Activated naive CD4-positive, alpha-beta T cell treated with anti-CD3 and anti-CD28 coated beads, Interleukin-2, amount 10 ng/mL, durations not matched to agents 7 days and 5 days (primary cell): ENCODE data around the gene MYF5.

Experiments
- CTCF ChIA-PET: fragments of 350-600 bp; sonication (Branson Sonifier 250); formaldehyde crosslinking; loops from one replicate; lab custom pipeline; 2021; ENCODE audit warnings: antibody characterized with exemption; lab: Charles Lee
- DNase-seq: peaks from one replicate; pipeline ENCODE4 v3.0.0-alpha.2; 2020
- H3K27ac Mint-ChIP-seq: one replicate; pipeline ENCODE4 v1.8.0; 2021; ENCODE audit warnings: mild to moderate bottlenecking, moderate library complexity, mixed read lengths
- H3K27me3 Mint-ChIP-seq: one replicate; pipeline ENCODE4 v1.8.0; 2021; ENCODE audit warnings: mild to moderate bottlenecking, mixed read lengths
- H3K36me3 Mint-ChIP-seq: one replicate; pipeline ENCODE4 v1.8.0; 2021; ENCODE audit warnings: mixed read lengths
- H3K4me1 Mint-ChIP-seq: one replicate; pipeline ENCODE4 v1.8.0; 2021; ENCODE audit warnings: mixed read lengths
- H3K4me3 Mint-ChIP-seq: one replicate; pipeline ENCODE4 v1.8.0; 2021; ENCODE audit warnings: mild to moderate bottlenecking, moderate library complexity, mixed read lengths
- H3K9me3 Mint-ChIP-seq: one replicate; pipeline ENCODE4 v1.8.0; 2021; ENCODE audit warnings: mixed read lengths

The MYF5 gene

DNA sequence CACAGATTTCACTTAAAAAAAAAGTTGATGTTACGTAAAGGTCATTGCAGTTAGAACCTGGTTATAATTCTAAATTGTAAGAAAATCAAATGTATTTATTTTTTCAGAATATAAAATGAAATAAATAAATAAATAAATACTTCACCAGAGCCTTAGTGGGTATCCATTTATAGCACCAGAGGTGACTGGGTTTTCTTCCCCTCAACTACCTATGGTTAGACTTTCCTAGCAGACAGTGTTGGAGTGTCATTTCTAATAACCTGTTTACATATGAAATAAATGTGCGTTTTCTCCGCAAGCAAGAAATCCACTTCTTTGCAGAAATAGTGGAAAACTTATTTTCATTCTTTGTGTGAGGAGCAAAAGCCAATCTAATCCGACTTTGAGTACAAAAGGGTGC is 3.3 kb upstream of the MYF5 start:
- no peak for DNase-seq
- Mint-ChIP-seq H3K9me3 (no peaks in the 10 kb centered on the region), H3K36me3 (no peaks in the 10 kb centered on the region), H3K27ac (no peak overlapping the region), H3K4me3 (no peak overlapping the region), H3K4me1 (no peaks in the 10 kb centered on the region), H3K27me3 (peaks cover 49% of the 10 kb centered on the region)
- CTCF ChIA-PET: no interaction called here

DNA sequence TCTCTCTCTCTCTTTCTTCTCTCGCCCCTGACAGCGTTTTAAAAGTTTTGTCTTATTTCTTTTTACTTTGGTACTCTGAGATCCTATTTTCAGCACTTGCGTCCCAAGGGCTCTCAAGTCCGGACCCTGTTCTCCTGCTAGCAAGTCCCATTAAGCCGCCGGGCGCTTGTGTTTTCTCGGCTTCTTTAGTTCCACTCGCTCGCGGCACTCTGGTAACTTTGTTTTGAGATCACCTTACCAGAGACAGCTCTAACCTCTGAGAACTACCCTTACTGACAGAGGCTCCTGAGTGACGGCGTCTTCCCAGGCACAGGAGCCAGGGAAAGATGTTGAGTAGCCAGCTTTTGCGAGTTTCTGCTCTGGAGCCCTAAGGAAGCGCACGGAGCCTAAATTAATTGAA is 2.7 kb upstream of the MYF5 start:
- Mint-ChIP-seq H3K27ac (no peak overlapping the region), H3K4me3 (no peak overlapping the region), H3K4me1 (no peaks in the 10 kb centered on the region), H3K9me3 (no peaks in the 10 kb centered on the region), H3K27me3 (peaks cover 44% of the 10 kb centered on the region), H3K36me3 (no peaks in the 10 kb centered on the region)
- CTCF ChIA-PET: no interaction called here
- DNase-seq: no peak

DNA sequence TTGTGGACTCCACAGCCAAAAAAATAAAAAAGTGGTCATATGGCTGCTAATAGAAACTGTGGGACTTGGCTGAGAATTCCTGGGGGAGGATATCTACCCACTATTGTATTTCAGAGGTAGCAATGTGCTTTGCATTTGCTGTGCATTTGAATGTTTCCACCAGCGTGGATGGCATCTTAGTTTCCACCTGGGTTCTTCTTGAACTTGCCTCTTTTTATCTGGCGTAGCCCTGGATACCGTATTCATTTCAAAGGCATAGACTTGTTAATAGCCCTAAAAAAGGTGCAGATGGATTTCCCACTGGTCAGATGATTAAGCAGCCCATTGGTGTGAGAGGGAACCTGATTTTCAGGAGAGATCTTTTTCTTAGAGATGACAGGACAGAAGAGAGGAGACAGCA is 1.9 kb upstream of the MYF5 start:
- no peak for DNase-seq
- no peaks in the 10 kb centered on the region for H3K36me3 Mint-ChIP-seq
- no peak overlapping the region for H3K27ac Mint-ChIP-seq
- CTCF ChIA-PET: no interaction called here
- H3K9me3 Mint-ChIP-seq: no peaks in the 10 kb centered on the region
- no peaks in the 10 kb centered on the region for H3K4me1 Mint-ChIP-seq
- H3K4me3 Mint-ChIP-seq: no peak overlapping the region
- peaks cover 40% of the 10 kb centered on the region for H3K27me3 Mint-ChIP-seq

DNA sequence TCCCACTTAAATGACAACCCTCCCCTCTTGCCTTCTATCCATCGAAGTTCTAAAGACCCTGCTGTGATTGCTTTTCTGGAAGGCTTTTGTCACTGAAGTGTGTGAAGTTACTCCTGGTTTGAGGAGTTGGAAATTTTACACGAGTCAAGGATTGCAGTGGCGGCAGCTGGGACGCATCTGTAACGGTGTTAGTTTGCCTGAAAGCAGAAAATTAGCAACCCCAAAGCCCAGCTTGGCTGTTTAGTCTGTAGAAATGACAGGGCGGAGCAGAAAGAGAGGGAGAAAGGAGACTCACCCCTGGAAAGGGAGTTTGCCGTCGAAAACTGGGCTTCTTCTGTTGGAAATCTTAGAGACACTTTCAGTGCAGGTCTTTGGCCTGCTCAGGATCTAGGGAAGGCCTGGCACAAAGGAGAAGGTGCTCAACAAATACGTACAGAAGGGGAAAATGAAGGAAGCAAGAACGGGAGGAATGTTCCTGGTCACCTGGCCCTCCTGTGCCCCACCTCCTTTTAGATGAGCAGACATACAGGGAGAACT is 931 bp upstream of the MYF5 start:
- H3K27ac Mint-ChIP-seq: no peak overlapping the region
- H3K4me1 Mint-ChIP-seq: no peaks in the 10 kb centered on the region
- no peaks in the 10 kb centered on the region for H3K36me3 Mint-ChIP-seq
- DNase-seq: no peak
- H3K4me3 Mint-ChIP-seq: no peak overlapping the region
- CTCF ChIA-PET: no interaction called here
- H3K27me3 Mint-ChIP-seq: peaks cover 33% of the 10 kb centered on the region
- H3K9me3 Mint-ChIP-seq: no peaks in the 10 kb centered on the region

DNA sequence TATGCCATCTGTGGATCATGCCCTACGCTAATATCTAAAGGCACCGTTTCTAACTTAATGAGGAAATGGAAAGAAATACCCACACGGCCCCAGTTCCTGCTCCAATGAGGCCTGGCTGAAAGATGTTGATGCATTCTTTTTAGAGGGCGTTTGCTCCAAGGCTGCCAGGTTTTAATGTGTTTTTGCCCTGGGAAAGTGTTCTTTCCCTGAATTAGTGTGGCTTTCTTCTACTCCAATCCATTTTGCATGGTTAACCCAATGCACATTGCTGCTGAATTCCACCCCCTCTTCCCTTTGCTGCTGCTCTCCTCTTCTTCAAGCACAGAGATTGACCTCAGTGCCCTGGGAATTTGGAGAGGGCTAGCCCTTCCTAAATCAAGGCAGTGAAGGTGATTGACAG is 1.1 kb downstream of the MYF5 start:
- Mint-ChIP-seq H3K36me3 (no peaks in the 10 kb centered on the region), H3K27ac (no peak overlapping the region), H3K9me3 (no peaks in the 10 kb centered on the region), H3K4me1 (no peaks in the 10 kb centered on the region), H3K4me3 (no peak overlapping the region), H3K27me3 (peaks cover 33% of the 10 kb centered on the region)
- CTCF ChIA-PET: no interaction called here
- no peak for DNase-seq

DNA sequence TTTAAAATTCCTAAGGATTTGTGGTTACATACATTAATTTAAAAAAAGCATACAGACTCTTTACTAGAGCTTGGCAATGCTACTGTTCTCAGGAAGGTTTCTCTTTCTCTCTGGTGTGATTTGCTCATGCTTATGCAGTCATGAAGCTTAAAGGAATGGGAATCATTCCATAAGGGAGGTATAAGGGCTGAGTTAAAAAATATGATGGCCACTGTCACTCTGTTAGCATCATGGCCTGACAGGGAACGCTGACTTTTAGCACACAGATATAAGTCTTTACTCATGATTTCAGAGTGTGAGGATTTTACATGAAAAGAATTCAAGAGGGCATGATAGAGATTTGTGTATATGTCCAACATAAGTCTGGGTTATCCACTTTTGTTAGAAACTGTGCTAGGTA is 3.8 kb downstream of the MYF5 start:
- peaks cover 19% of the 10 kb centered on the region for H3K27me3 Mint-ChIP-seq
- no peak for DNase-seq
- H3K36me3 Mint-ChIP-seq: no peaks in the 10 kb centered on the region
- no peaks in the 10 kb centered on the region for H3K4me1 Mint-ChIP-seq
- CTCF ChIA-PET: no interaction called here
- H3K4me3 Mint-ChIP-seq: no peak overlapping the region
- H3K27ac Mint-ChIP-seq: no peak overlapping the region
- H3K9me3 Mint-ChIP-seq: no peaks in the 10 kb centered on the region

DNA sequence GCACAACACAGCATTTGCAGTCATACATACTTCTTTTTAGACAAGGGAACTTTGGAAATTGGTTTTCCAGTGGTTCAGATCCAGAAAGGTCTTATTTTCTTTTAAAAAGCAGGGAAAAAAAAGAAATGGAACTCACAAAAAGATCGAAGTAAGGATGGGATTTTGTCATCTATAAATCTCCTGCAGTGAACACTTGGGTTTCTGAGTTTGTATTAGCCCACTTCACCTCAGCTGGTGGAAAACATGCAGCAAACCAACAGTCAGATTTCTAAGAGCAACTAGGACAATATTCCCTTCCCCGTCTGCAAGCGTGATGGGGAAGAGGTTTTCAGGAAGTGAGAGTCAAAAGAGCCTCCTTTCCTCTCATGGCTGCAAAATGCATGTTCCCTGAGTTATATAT is 4.6 kb downstream of the MYF5 start:
- Mint-ChIP-seq H3K27me3 (peaks cover 10% of the 10 kb centered on the region), H3K4me1 (no peaks in the 10 kb centered on the region), H3K9me3 (no peaks in the 10 kb centered on the region), H3K27ac (no peak overlapping the region), H3K36me3 (no peaks in the 10 kb centered on the region), H3K4me3 (no peak overlapping the region)
- no peak for DNase-seq
- CTCF ChIA-PET: no interaction called here

DNA sequence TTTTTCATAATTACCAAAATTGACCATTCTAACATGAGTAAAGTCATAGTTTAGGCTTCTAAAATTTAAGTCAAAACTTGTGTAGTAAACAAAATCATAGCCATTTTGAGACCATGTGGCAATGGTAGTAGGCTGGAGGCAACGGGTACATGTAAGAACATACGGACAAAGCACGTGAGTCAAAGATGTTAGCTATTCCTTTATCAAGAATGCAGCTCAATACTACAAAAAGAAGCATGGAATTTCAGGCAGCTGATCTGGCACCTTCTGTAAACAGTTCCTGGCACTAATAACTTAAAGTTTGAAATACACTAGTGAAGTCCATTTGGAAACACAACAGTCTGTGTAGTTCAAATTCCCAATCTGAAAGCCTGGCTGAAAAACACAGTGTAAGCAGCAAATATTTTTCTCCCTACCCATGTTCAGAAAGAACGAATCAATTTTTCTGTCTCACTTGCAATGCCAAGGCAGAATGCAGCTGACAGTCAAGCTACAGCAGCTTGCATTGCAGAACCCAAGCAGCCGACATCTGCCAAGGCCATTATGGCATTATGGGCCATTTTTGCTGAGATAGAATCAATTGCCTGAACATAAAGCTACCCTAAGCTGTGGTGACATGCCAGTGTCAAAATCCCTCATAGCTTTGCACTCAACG is 29.3 kb downstream of the MYF5 start:
- H3K9me3 Mint-ChIP-seq: no peaks in the 10 kb centered on the region
- H3K4me1 Mint-ChIP-seq: no peaks in the 10 kb centered on the region
- H3K36me3 Mint-ChIP-seq: no peaks in the 10 kb centered on the region
- DNase-seq: no peak
- CTCF ChIA-PET: interaction anchor here (0.6 kb wide), 1 partner anchor 57 kb away, joined by 3 read pairs; no protein-coding TSS in a partner anchor
- H3K4me3 Mint-ChIP-seq: no peak overlapping the region
- H3K27me3 Mint-ChIP-seq: no peaks in the 10 kb centered on the region
- H3K27ac Mint-ChIP-seq: no peak overlapping the region

DNA sequence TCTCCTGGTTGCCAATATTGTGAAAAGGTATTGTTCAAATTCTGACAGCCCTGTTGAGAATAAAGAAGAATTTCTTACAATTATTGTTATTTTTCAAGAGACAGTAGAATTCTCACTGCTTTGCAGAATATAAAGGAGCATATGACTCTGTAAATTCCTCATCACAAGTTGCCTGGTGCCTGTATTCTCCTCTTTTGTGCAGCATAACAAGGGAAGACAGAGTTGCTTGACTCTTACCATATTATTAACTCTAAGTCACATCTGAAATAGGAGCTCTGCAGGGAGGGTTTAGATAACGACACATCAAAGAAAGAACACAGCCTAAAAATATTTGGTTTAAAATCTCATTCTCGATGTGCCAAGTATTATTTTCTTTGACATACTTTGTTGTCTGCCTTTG is 31.1 kb downstream of the MYF5 start:
- Mint-ChIP-seq H3K4me3 (no peak overlapping the region), H3K27ac (no peak overlapping the region), H3K27me3 (no peaks in the 10 kb centered on the region), H3K9me3 (no peaks in the 10 kb centered on the region), H3K4me1 (no peaks in the 10 kb centered on the region), H3K36me3 (no peaks in the 10 kb centered on the region)
- DNase-seq: no peak
- CTCF ChIA-PET: no interaction called here

DNA sequence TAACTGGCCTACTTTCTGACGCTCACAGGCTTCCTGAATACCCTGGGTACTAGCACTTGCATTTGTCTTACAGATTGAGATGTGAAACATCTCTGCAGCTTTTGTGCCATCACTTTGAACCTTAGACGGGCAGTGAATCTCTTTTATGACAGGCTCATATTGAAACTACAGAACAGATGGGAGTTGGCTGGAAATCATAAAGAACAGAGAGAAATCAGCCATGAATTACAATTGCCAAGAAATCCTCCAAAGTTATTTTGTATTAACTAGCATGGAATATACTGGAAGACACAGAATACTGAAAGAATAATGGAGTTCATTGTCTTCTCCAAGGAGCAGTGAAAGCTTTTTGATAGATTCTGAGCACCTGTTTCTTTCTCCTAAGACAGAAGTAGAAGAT is 32.7 kb downstream of the MYF5 start:
- Mint-ChIP-seq H3K4me1 (no peaks in the 10 kb centered on the region), H3K4me3 (no peak overlapping the region), H3K27ac (no peak overlapping the region), H3K9me3 (no peaks in the 10 kb centered on the region), H3K36me3 (no peaks in the 10 kb centered on the region), H3K27me3 (no peaks in the 10 kb centered on the region)
- DNase-seq: no peak
- CTCF ChIA-PET: no interaction called here

DNA sequence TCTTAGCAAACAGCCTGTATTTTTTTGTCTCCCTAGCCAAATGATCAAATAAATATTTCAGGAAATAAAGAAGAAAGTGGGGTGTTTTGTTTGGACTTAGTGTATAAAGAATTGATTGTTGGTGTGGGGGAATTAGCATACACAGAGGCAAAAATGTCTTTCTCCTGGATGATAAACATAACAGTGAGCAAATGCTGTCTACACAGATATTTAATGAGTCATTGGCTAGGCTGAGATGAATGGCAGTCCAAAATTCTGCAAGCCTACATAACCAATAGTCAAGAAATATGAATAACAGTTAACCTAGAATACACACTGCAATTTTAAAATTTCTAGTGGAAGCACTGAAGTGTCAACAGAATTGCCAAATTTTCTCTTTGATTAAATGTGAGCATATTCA is 35.8 kb downstream of the MYF5 start:
- CTCF ChIA-PET: no interaction called here
- Mint-ChIP-seq H3K4me3 (no peak overlapping the region), H3K9me3 (no peaks in the 10 kb centered on the region), H3K36me3 (no peaks in the 10 kb centered on the region), H3K27ac (no peak overlapping the region), H3K4me1 (no peaks in the 10 kb centered on the region), H3K27me3 (no peaks in the 10 kb centered on the region)
- DNase-seq: no peak

DNA sequence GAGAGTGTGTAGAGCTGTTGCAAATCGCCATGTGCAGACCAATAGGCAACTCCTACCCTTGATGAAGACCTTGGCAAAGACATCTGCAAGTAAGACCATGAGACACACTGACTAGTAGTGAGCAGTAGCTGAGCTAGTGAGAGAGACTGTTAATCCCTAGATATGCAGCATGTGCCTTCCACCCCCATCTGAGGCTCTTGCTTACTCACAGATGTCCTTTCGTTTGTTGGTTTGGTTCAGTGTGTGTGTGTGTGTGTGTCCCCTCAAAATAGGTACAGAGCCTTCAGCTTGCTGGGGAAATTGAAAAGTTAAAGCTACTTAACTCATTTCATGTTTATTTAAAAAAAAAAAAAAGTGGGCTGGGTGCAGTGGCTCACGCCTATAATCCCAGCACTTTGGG is 37.6 kb downstream of the MYF5 start:
- DNase-seq: no peak
- no peaks in the 10 kb centered on the region for H3K36me3 Mint-ChIP-seq
- CTCF ChIA-PET: no interaction called here
- no peaks in the 10 kb centered on the region for H3K27me3 Mint-ChIP-seq
- no peaks in the 10 kb centered on the region for H3K9me3 Mint-ChIP-seq
- no peak overlapping the region for H3K27ac Mint-ChIP-seq
- no peak overlapping the region for H3K4me3 Mint-ChIP-seq
- H3K4me1 Mint-ChIP-seq: no peaks in the 10 kb centered on the region

DNA sequence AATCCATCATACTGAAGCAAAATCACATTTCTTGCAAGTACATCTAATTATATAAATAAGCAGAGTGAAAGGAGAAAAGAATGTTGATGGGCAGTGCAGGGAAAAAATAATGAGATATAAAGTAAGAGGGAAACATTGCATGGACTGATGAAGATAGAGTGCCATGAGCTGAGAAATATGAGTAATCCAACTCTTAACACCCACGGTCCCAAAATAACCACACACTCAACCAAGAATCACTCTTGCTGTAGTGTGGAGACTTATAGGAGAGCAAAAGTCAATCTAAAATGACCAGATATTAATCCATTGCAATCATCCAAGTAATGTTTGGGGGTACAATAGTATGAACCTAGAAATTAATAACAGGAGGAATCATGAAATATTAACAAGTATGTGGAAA is 40.2 kb downstream of the MYF5 start:
- no peaks in the 10 kb centered on the region for H3K4me1 Mint-ChIP-seq
- DNase-seq: no peak
- H3K4me3 Mint-ChIP-seq: no peak overlapping the region
- no peak overlapping the region for H3K27ac Mint-ChIP-seq
- H3K36me3 Mint-ChIP-seq: no peaks in the 10 kb centered on the region
- no peaks in the 10 kb centered on the region for H3K9me3 Mint-ChIP-seq
- CTCF ChIA-PET: no interaction called here
- H3K27me3 Mint-ChIP-seq: no peaks in the 10 kb centered on the region

DNA sequence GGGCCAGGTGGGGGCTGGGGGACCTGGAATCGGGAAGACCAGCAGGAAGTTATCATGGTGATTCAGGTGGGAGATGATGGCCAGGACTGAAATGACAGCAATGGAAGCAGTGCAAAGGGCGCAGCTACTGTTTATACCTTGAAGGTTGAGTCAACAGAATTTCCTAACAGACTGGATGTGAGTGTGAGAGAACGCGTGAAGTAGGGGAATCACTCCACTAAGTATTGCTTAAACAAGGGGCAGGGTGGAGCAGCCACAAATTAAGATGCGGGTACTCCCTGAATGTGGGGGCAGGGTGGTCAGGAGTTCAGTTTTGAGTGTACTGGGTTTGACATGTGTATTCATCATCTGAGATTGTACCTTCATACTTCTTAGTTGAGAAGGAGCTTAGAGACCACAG is 45.1 kb downstream of the MYF5 start:
- CTCF ChIA-PET: no interaction called here
- no peaks in the 10 kb centered on the region for H3K4me1 Mint-ChIP-seq

DNA sequence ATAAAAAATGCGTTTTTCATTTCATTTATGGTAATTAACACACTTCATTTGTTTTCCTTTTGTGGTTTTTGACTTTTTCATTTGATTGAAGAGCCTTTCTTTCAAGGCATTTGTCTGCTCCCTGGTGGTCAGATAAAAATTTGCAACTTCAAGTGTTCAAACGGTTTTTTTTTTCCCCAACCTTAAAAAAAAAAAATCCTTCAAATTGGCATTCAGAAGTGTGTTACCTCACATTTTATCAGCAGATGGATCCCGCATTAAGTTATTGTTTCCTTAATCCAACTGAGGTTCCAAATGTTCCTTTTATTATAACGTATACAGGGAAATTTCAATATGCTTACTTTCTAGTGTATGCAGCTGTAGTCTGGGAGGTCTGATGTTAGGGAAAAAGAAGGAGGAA is 47.2 kb downstream of the MYF5 start:
- no peaks in the 10 kb centered on the region for H3K9me3 Mint-ChIP-seq
- no peak overlapping the region for H3K4me3 Mint-ChIP-seq
- CTCF ChIA-PET: interaction anchor here (1.0 to 1.5 kb wide), 2 partner anchors 8 to 352 kb away, joined by 4 read pairs; no protein-coding TSS in a partner anchor
- no peak overlapping the region for H3K27ac Mint-ChIP-seq
- H3K27me3 Mint-ChIP-seq: no peaks in the 10 kb centered on the region
- H3K36me3 Mint-ChIP-seq: no peaks in the 10 kb centered on the region
- H3K4me1 Mint-ChIP-seq: no peaks in the 10 kb centered on the region
- DNase-seq: no peak

More for the DNA sequence above, 45.1 kb downstream of the MYF5 start:
- no peaks in the 10 kb centered on the region for H3K27me3 Mint-ChIP-seq
- H3K27ac Mint-ChIP-seq: no peak overlapping the region
- no peak overlapping the region for H3K4me3 Mint-ChIP-seq
- H3K9me3 Mint-ChIP-seq: no peaks in the 10 kb centered on the region
- DNase-seq: no peak
- H3K36me3 Mint-ChIP-seq: no peaks in the 10 kb centered on the region
